Measurements from ENCODE around the gene RGPD3.
"Not testable (repeated sequence)": the region's sequence is repeated elsewhere in the genome, so short reads cannot be mapped to it uniquely, and the experiment has no call there.

Gene RGPD3

DNA sequence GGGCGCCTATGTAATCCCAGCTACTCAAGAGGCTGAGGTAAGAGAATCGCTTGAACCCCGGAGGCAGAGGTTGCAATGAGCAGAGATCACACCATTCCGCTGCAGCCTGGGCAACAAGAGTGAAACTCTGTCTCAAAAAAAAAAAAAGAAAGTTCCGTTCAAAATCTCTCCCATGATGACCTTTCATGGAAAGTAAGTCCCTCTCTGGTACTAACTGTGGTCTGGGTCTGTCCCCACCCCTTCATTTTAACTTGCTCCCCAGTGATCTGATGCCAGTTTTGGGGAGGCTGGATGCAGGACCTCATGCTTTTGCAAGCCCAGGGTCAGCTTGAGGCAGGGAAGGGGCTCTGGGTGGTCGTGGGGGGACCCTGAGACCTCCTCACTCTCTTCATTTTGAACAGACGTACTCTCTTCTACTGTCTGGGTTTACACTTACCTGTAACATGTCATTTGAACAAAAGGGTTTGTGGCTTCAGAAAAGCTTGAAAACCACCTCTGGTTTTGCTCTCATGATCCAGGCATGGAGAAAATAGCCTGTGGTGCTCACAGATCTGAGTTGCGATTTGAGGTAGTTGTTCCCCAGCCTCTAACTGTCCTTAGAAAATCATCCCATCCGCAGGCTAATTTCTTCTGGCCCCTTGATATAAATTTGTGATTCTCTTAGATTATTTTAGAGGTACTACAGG, 37.9 kb upstream of the RGPD3 start:
- not testable (repeated sequence) for H3K9ac ChIP-seq (ENCODE audit: low read length); H3K4me3 ChIP-seq (ENCODE audit: low read depth, low read length); H3K27ac ChIP-seq (ENCODE audit: low read depth, low read length); H3K36me3 ChIP-seq (ENCODE audit: control insufficient read depth, insufficient read depth, low read length); H3K4me1 ChIP-seq (ENCODE audit: control insufficient read depth, insufficient read depth, low read length); H3K27me3 ChIP-seq (ENCODE audit: control insufficient read depth, insufficient read depth, low read length); H3K9me3 ChIP-seq (ENCODE audit: control insufficient read depth, insufficient read depth, low read depth, low read length)

- H3K27ac ChIP-seq (ENCODE audit: low read depth, low read length); H3K36me3 ChIP-seq (ENCODE audit: control insufficient read depth, insufficient read depth, low read length); H3K4me3 ChIP-seq (ENCODE audit: low read depth, low read length); H3K9me3 ChIP-seq (ENCODE audit: control insufficient read depth, insufficient read depth, low read depth, low read length); H3K9ac ChIP-seq (ENCODE audit: low read length); H3K27me3 ChIP-seq (ENCODE audit: control insufficient read depth, insufficient read depth, low read length); H3K4me1 ChIP-seq (ENCODE audit: control insufficient read depth, insufficient read depth, low read length): not testable (repeated sequence)
These were observed 36.6 kb upstream of the RGPD3 start for GRCh38 chr2:106504787-106505186.

GRCh38 chr2:106504192-106504591, 36.0 kb upstream of the RGPD3 start:
- not testable (repeated sequence) for H3K9ac ChIP-seq (ENCODE audit: low read length); H3K27ac ChIP-seq (ENCODE audit: low read depth, low read length); H3K36me3 ChIP-seq (ENCODE audit: control insufficient read depth, insufficient read depth, low read length); H3K27me3 ChIP-seq (ENCODE audit: control insufficient read depth, insufficient read depth, low read length); H3K4me3 ChIP-seq (ENCODE audit: low read depth, low read length); H3K4me1 ChIP-seq (ENCODE audit: control insufficient read depth, insufficient read depth, low read length); H3K9me3 ChIP-seq (ENCODE audit: control insufficient read depth, insufficient read depth, low read depth, low read length)

DNA sequence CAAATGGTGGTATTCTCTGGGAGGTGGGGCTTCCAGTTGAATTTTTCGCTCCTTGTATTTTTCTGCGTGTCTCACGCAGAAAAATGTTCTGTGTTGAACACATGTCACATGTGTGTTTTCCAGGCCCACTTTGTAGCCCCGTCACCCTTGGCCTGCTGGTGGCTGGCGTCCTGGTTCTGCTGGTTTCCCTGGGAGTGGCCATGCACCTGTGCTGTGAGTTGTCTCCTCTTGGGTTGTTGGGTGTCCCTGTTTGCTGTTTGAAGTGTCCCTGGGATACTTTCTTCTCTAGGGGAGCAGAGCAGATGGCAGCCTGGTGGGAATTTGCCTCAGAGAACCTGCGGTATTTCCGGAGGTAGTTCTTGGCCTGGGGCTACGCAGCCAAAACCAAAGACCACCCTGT, 34.1 kb upstream of the RGPD3 start:
- not testable (repeated sequence) for H3K27me3 ChIP-seq (ENCODE audit: control insufficient read depth, insufficient read depth, low read length); H3K36me3 ChIP-seq (ENCODE audit: control insufficient read depth, insufficient read depth, low read length); H3K4me3 ChIP-seq (ENCODE audit: low read depth, low read length); H3K9me3 ChIP-seq (ENCODE audit: control insufficient read depth, insufficient read depth, low read depth, low read length); H3K9ac ChIP-seq (ENCODE audit: low read length); H3K4me1 ChIP-seq (ENCODE audit: control insufficient read depth, insufficient read depth, low read length); H3K27ac ChIP-seq (ENCODE audit: low read depth, low read length)

DNA sequence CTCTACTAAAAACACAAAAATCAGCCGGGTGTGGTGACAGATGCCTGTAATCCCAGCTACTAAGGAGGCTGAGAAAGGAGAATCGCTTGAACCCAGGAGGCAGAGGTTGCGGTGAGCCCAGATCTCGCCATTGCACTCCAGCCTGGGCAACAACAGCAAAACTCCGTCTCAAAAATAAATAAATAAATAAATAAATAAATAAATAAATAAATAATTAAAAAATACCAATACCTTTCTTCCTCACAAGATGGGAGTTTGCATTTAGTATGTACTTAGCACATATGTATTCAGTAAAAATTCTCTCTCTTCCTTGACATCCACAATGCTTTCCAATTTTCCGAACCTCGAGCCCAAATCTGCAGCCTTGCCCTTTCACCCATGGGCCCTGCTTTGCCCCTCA, 32.1 kb upstream of the RGPD3 start:
- not testable (repeated sequence) for H3K9me3 ChIP-seq (ENCODE audit: control insufficient read depth, insufficient read depth, low read depth, low read length); H3K27ac ChIP-seq (ENCODE audit: low read depth, low read length); H3K4me1 ChIP-seq (ENCODE audit: control insufficient read depth, insufficient read depth, low read length); H3K4me3 ChIP-seq (ENCODE audit: low read depth, low read length); H3K27me3 ChIP-seq (ENCODE audit: control insufficient read depth, insufficient read depth, low read length); H3K36me3 ChIP-seq (ENCODE audit: control insufficient read depth, insufficient read depth, low read length); H3K9ac ChIP-seq (ENCODE audit: low read length)

- H3K4me3 ChIP-seq (ENCODE audit: low read depth, low read length); H3K4me1 ChIP-seq (ENCODE audit: control insufficient read depth, insufficient read depth, low read length); H3K36me3 ChIP-seq (ENCODE audit: control insufficient read depth, insufficient read depth, low read length); H3K27me3 ChIP-seq (ENCODE audit: control insufficient read depth, insufficient read depth, low read length); H3K9me3 ChIP-seq (ENCODE audit: control insufficient read depth, insufficient read depth, low read depth, low read length); H3K27ac ChIP-seq (ENCODE audit: low read depth, low read length); H3K9ac ChIP-seq (ENCODE audit: low read length): not testable (repeated sequence)
These were observed 30.3 kb upstream of the RGPD3 start for GRCh38 chr2:106498549-106498948.

DNA sequence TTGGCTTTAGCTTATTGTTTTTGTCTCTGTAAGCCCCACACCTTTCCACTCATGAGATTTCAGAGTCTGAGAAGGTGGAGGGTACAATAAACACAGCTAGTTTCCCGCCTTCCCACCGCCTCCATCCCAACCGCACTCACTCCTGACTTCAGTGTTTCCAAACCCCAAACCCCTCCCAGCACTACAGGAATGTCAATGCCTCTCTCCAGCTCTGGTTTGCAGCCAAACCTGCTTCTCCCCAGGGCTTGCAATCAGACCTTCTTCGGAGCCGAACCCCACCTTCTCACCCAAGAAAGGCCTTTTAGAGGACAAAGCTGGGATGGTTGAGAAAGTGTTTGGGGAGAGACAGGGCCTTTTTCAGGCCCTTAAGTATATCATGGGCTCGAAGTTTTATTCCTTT, 24.7 kb upstream of the RGPD3 start:
- H3K27ac ChIP-seq (ENCODE audit: low read depth, low read length); H3K27me3 ChIP-seq (ENCODE audit: control insufficient read depth, insufficient read depth, low read length); H3K9me3 ChIP-seq (ENCODE audit: control insufficient read depth, insufficient read depth, low read depth, low read length); H3K9ac ChIP-seq (ENCODE audit: low read length); H3K4me3 ChIP-seq (ENCODE audit: low read depth, low read length); H3K36me3 ChIP-seq (ENCODE audit: control insufficient read depth, insufficient read depth, low read length); H3K4me1 ChIP-seq (ENCODE audit: control insufficient read depth, insufficient read depth, low read length): not testable (repeated sequence)

DNA sequence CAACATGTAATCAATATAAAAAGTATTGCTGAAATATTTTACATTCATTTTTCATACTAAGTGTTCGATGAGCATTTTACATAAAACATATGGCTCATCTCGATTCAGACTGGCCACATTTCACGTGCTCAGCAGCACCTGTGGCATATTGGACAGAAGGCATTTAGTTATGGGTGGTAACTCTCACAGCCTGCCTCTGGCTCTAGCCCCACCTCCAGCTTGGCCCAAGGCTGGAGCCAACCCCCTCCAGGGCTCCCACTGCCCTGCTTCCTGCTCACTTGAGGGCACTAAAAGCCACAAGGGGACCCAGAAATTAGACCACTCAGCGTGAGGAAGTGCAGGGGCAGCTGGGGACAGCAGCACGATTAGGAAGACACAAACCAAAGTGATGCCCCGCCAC, 24.2 kb upstream of the RGPD3 start:
- not testable (repeated sequence) for H3K27ac ChIP-seq (ENCODE audit: low read depth, low read length); H3K4me1 ChIP-seq (ENCODE audit: control insufficient read depth, insufficient read depth, low read length); H3K9me3 ChIP-seq (ENCODE audit: control insufficient read depth, insufficient read depth, low read depth, low read length); H3K9ac ChIP-seq (ENCODE audit: low read length); H3K36me3 ChIP-seq (ENCODE audit: control insufficient read depth, insufficient read depth, low read length); H3K4me3 ChIP-seq (ENCODE audit: low read depth, low read length)
- H3K27me3 ChIP-seq (ENCODE audit: control insufficient read depth, insufficient read depth, low read length), result peaks cover 11% of the 10 kb centered on the region

GRCh38 chr2:106489701-106490100, 21.5 kb upstream of the RGPD3 start:
- H3K9me3 ChIP-seq (ENCODE audit: control insufficient read depth, insufficient read depth, low read depth, low read length); H3K27ac ChIP-seq (ENCODE audit: low read depth, low read length); H3K4me3 ChIP-seq (ENCODE audit: low read depth, low read length); H3K9ac ChIP-seq (ENCODE audit: low read length); H3K4me1 ChIP-seq (ENCODE audit: control insufficient read depth, insufficient read depth, low read length); H3K36me3 ChIP-seq (ENCODE audit: control insufficient read depth, insufficient read depth, low read length): not testable (repeated sequence)
- H3K27me3 ChIP-seq (ENCODE audit: control insufficient read depth, insufficient read depth, low read length), result peaks cover 28% of the 10 kb centered on the region

GRCh38 chr2:106487386-106488191, 19.4 kb upstream of the RGPD3 start:
- H3K9ac ChIP-seq (ENCODE audit: low read length); H3K9me3 ChIP-seq (ENCODE audit: control insufficient read depth, insufficient read depth, low read depth, low read length); H3K36me3 ChIP-seq (ENCODE audit: control insufficient read depth, insufficient read depth, low read length); H3K4me1 ChIP-seq (ENCODE audit: control insufficient read depth, insufficient read depth, low read length); H3K27ac ChIP-seq (ENCODE audit: low read depth, low read length): not testable (repeated sequence)
- Histone ChIP-seq H3K4me3 (ENCODE audit: low read depth, low read length) (peak overlapping the region; percentile 36), H3K27me3 (ENCODE audit: control insufficient read depth, insufficient read depth, low read length) (peaks cover 28% of the 10 kb centered on the region)

GRCh38 chr2:106486551-106487385, 18.6 kb upstream of the RGPD3 start, which contains the start of gene CD8B2:
CD8B2 (plus strand) TSS chr2:106487364; CDS start chr2:106487427, 63 bp downstream.
- Histone ChIP-seq H3K4me3 (ENCODE audit: low read depth, low read length) (peak within 1 kb of the TSS; percentile 41), H3K27me3 (ENCODE audit: control insufficient read depth, insufficient read depth, low read length) (peaks cover 28% of the 10 kb centered on the region)
- not testable (repeated sequence) for H3K36me3 ChIP-seq (ENCODE audit: control insufficient read depth, insufficient read depth, low read length); H3K9me3 ChIP-seq (ENCODE audit: control insufficient read depth, insufficient read depth, low read depth, low read length); H3K4me1 ChIP-seq (ENCODE audit: control insufficient read depth, insufficient read depth, low read length); H3K27ac ChIP-seq (ENCODE audit: low read depth, low read length); H3K9ac ChIP-seq (ENCODE audit: low read length)
